GM12801 (cell line): ENCODE results near the gene POU2AF1.

Source experiments
- CTCF ChIP-seq: IDR thresholded peaks from one replicate; pipeline ENCODE4 v1.5.1; 2011; ENCODE audit warnings: control low read depth; ENCODE audit not compliant: insufficient read length; ENCODE audit errors: extremely low read depth

POU2AF1 gene

DNA sequence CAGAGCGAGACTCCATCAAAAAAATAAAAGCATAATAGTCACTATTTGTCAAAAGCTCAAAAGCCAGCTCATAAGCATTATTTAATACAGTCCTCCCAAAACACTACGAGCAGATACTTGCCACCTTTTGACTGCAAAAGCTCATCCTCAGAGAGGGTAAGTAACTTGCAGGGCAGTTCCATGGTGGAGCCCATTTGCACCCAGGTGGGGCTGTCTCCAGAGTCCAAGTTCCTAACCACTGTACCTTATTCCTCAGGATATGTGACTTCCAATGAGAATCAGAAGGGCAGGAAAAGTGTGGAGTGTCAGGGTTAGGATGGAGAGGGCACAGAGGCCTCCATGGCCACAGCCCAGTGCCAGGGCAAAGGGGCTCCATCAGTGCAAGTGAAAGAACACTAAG is 28.6 kb upstream of the POU2AF1 start:
- no peak for TF ChIP-seq CTCF

DNA sequence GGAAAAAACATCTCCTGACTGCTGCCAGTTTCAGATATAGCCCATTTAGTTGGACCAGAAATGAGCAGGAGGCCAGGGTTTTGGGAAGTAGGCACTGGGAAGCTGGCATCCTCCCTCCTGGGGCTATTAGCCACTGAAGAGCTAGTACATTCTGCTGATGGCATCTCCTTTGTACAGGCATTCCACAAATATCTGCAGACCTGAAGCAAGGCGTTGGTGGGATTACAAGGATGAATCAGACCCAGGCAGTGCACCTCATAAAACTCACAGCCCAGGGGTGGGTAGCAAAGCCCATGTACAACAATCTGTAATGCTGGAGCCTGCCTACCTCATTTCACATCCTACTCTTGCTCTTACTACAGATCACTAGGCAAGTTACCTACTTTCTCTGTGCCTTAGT is 27.5 kb upstream of the POU2AF1 start:
- no peak for TF ChIP-seq CTCF

DNA sequence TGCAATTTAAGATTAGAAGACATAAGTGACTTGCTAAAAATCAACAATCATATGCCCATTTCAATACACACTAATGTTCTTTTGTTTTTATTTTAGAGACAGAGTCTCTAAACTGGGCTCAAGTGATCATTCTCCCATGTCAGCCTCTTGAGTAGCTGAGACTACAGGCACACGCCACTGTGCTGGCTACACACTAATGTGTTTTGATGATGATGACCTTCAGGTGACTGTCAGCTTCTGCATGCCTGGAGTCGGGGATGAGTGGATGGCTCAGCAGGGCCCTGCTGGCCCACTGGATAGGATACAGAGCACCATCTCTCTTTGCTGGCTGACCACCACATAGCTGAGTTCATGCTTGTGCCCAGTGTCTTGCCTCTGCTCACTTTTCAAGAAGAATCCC is 27.0 kb upstream of the POU2AF1 start:
- TF ChIP-seq CTCF, result no peak

GRCh38 chr11:111405551-111405950 is 26.5 kb upstream of the POU2AF1 start:
- no peak for TF ChIP-seq CTCF

GRCh38 chr11:111403051-111403726 is 24.1 kb upstream of the POU2AF1 start:
- TF ChIP-seq CTCF, result no peak

DNA sequence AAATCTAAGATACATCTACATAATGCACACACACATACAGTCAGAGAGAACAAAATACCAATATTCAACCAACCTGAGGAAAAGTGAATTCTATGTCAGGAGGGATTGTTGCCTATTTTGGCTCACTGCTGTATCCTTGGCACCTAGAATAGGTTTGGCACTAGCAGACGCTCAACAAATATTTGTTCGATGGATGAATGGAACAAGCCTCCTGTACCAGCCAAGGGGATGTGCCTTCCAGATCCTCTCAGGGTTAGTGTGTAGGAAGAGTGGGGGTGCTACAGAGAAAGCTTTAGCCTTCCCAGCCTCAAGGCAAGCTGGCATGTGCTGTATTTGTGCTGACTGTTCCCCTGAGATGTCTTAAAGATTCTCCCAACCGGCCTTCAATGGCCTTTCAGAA is 23.3 kb upstream of the POU2AF1 start:
- no peak for TF ChIP-seq CTCF

- no peak for TF ChIP-seq CTCF
Measured at GRCh38 chr11:111400595-111400994, 21.5 kb upstream of the POU2AF1 start.
